Astrocyte (in vitro differentiated cells and primary cell): Measurements from ENCODE around the gene CES5A.

Experiments
- CTCF ChIP-seq: IDR thresholded peaks from 2 replicates; pipeline ENCODE4 v1.5.1; 2011; ENCODE audit warnings: low read depth, mild to moderate bottlenecking, inconsistent platforms, low read length, moderate library complexity; ENCODE audit not compliant: insufficient read depth
- EZH2 ChIP-seq: IDR thresholded peaks from 2 replicates; pipeline ENCODE4 v1.6.1; 2012; ENCODE audit warnings: mild to moderate bottlenecking, low read length, inconsistent platforms; ENCODE audit not compliant: insufficient read depth

GRCh38 chr16:55905651-55906050 lies 30.5 kb upstream of the CES5A start:
- TF ChIP-seq CTCF (no peak), EZH2 (no peak)
